Femur (tissue), 1 donor: ENCODE measurements around the gene ADK.
"Not testable (repeated sequence)": the region's sequence is repeated elsewhere in the genome, so short reads cannot be mapped to it uniquely, and the experiment has no call there.

Experiments
- DNase-seq: peaks from one replicate; pipeline ENCODE4 v3.0.0-alpha.2; 2017

ADK gene

GRCh38 chr10:74187237-74187636 is 36.2 kb downstream of the ADK start:
- DNase-seq = no peak

DNA sequence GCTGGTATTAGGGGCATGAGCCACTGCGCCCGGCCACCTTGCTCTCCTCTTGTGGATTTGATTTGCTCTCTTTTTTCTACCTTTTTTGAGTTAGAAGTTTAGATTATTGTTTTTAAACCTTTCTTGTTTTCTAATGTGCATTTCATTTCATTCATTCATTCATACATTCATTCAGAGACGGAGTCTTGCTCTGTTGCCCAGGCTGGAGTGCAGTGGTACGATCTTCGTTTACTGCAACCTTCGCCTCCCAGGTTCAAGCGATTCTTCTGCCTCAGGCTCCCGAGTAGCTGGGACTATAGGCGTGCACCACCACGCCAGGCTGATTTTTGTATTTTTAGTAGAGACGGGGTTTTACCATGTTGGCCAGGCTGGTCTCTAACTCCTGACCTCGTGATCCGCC is 37.6 kb downstream of the ADK start:
- not testable (repeated sequence) for DNase-seq

- no peak for DNase-seq
Observed at GRCh38 chr10:74189999-74190421, 39.0 kb downstream of the ADK start.

- no peak for DNase-seq
Observed at GRCh38 chr10:74190494-74190893, 39.5 kb downstream of the ADK start.

- no peak for DNase-seq
Observed at GRCh38 chr10:74194545-74194944, 43.5 kb downstream of the ADK start.

DNA sequence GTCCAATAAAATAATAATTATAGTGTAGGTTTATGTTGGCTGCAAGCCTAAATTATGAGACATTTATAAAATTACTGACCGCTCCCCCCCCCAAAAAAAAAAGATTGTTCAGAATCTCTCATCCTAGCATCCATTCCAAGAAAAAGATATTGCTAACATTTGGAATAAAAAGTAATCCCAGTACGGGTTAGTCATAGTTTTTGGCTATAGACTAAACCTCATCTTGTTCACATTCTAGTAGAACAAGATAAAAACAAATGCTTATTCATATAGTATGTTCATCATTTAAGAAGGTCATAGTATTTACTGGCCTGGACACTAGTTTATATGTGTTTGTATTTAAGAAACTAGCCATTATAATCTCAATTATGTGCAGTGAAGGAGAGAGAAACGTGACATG is 44.0 kb downstream of the ADK start:
- no peak for DNase-seq

- no peak for DNase-seq
Observed at GRCh38 chr10:74199315-74199714, 48.3 kb downstream of the ADK start.

DNA sequence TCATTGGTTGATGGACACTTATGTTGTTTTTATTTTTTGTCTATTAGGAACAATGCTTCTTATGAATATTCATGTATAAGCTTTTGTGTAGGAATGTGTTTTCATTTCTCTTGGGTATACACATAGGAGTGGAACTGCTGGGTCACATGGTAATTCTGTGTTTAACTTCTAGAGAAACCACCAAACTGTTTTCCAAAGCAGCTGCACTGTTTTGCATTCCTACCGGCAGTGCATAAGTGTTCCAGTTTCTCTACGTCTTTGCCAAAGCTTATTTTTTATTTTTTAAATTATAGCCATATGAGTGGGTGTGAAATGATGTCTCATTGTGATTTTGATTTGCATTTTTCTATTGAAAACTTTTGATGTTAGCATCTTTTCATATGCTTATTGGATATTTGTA is 51.3 kb downstream of the ADK start:
- no peak for DNase-seq

DNA sequence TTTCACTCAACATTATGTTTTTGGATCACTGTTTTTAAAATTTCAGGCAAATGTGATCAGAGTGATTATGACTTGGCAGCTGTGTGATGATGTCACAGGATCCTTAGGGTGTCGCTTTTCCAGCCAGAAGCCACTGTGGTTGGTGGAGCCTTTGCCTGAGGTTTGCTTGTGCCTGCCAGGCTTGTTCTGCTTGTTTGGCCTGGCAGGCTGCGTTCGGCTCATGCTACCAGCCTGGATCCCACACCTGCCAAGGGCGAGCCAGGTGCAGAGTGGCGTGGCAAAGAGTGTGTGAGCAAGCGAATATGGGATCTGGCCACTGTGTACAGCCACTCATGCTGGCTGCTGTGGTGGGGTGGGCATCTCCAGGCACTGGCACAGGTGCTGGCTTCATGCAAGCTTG is 55.7 kb downstream of the ADK start:
- DNase-seq = peak; percentile 37

DNA sequence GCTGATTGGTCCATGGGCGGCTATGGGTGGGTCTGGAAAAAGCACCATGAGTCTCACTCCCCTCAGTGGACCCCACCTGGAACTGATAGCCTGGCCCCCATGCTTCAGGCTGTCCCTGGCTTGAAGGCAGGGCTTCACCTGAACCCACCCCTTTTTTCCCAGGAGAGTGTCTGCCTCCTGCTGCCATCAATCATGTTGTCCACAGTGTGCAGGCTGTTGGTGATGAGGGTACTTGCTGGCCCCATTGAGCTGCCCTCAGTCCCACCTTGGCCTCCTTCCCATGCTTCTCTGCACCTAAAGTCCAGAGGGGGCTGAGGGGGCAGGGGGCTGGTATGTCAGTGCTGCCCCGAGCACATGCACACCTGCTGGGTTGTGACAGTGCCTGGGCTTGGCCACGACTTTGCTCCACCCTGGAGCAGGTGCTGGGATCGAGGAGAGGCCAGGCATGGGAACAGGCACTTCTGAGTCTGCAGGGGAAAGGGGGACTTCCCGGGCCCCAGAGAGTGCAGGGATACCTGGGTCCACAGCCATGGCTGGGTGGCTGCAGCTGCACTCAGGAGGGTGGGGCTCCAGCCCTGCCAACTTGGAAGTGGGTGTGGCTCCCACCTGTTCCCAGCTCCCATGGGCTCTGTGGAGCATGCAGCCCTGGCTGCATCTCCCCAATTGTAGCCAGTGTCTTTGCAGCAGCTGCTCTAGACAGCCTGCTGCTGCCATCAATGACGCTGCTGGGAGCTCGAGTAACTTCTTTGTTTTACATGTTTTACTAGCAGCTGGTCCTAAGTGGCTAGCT is 56.9 kb downstream of the ADK start:
- peak; percentile 76 for DNase-seq

GRCh38 chr10:74208997-74209396 is 58.0 kb downstream of the ADK start:
- DNase-seq = no peak

- no peak for DNase-seq
Observed at GRCh38 chr10:74213019-74213418, 62.0 kb downstream of the ADK start.

DNA sequence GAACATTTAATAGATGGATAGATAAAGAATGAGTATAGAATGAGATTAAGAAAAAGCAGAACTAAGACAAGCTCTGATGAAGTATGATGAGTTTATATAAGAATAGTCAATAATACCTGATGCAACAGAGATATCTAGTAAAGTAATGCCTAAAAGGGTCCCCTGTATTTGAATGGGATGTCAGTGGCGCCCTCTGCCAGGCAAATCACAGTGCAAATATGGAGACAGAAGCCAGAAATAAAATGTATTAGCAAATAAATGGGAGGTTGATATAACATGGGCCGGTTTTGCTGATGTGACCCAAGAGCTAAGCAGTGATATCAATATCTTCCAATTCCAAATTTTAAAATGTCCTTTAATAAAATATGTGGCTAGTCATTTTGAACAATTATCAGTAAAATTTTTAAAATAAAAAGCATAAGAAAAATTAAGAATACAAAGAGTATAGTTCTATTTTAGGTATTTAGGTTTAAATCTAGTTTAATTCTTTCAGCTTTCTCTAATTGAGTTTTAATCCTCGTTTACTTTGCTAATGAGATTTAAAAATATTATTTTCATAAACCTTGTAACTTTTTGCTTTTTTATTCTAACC is 62.6 kb downstream of the ADK start:
- peak; percentile 40 for DNase-seq

DNA sequence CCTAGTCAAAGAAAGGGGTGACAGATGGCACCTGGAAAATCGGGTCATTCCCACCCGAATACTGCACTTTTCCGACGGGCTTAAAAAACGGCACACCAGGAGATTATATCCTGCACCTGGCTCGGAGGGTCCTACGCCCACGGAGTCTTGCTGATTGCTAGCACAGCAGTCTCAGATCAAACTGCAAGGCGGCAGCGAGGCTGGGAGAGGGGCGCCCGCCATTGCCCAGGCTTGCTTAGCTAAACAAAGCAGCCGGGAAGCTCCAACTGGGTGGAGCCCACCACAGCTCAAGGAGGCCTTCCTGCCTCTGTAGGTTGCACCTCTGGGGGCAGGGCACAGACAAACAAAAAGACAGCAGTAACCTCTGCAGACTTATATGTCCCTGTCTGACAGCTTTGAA is 66.1 kb downstream of the ADK start:
- DNase-seq = not testable (repeated sequence)

- not testable (repeated sequence) for DNase-seq
Observed at GRCh38 chr10:74222467-74222866, 71.4 kb downstream of the ADK start.

DNA sequence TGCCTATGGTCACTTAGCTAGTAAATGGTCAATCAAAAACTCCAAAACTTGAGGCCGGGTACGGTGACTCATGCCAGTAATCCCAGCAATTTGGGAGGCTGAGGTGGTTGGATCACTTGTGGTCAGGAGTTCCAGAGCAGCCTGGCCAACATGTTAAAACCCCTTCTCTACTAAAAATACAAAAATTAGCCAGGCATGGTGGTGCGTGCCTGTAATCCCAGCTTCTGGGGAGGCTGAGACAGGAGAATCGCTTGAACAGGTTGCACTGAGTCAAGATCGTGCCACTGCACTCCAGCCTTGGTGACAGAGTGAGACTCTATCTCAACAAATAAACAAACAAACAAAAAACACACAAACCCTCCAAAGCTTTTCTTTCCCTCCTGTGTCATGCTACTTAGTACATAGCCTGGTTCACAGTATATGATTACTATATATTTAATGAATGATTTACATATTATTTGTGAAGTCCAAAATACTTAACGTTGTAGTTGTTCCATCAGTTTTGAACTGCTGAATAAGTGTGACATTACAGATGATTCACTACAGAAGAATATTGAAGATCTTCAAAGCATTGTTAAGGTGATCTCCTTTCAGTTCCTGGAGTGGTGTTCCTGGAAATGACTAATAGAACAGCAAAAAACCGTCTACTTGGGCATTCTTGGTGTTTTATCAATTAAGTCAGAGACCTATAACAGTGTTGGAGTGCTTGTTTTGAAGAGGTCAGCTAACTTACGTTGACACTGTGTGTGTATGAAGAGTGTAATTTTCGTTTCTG is 72.9 kb downstream of the ADK start:
- no peak for DNase-seq

GRCh38 chr10:74227697-74228424 is 76.8 kb downstream of the ADK start:
- no peak for DNase-seq

- DNase-seq = no peak
Observed at GRCh38 chr10:74231375-74231774, 80.4 kb downstream of the ADK start.

DNA sequence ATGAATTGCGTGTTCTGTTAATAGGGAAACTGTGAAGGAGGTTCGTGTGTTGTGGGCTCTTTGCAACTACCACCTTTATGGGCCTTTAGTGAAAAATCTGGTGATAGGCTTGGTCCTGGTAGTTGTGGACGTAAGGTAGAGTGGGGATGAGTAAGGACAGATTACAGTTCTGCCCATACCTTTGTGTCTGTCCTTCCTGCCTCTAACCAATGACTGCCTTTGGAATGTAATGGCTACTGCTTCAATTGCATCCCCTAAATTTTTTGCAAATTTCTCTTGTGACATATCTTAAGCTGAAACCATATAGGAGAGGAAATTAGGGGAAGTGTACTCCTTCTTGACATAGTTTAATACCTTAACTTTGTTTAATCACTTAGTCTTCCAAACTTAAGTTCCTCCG is 82.3 kb downstream of the ADK start:
- DNase-seq = no peak

- DNase-seq = no peak
Observed at GRCh38 chr10:74234569-74234968, 83.5 kb downstream of the ADK start.

DNA sequence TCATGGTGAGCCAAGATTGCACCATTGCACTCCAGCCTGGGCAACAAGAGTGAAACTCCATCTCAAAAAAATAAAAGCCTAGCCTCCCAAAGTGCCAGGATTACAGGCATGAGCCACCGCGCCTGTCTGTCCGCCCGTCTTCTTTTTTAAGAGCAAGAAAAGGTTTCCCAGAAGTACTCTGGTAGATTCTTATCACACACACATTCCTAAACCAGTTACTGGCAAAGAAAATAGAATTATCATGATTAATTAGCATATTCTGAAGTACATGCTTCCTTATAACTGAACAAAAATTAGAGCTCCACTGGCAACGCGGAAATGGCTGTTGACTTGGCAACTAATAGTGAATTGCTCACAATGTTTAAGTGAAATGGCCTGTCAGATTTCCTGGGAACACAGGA is 87.0 kb downstream of the ADK start:
- DNase-seq = no peak

- no peak for DNase-seq
Observed at GRCh38 chr10:74238516-74238915, 87.5 kb downstream of the ADK start.

DNA sequence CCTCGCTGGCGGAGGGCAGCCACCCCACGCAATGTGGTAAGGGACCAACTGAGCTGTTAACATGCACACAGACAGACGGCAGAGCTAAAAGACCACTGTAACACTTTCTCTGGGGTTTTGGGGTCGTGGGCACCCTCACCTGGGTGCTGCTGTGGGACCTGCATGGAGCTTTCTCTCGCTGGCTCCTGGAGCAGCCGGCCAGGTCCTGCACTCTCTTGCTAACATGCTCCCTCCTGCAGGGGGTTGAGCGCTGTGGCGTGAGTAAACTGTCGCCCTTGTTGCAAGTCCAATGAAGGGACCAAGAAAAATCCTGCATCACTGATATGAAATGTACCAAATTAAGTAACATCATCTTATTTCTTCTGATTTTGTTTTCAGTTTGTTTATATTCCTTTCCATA is 92.0 kb downstream of the ADK start:
- no peak for DNase-seq
